Calu3 (cell line): Measurements from ENCODE around the gene GALNT5. TPM values are rescaled to one million over a fixed set of nuclear protein-coding genes. Genes with fewer than 3 reads are reported as not detected.

ENCODE experiments used
- BruUV-seq: library from RNA; stranded (reverse); fragments of 400-500 nt; replicated peaks from 2 replicates; lab custom pipeline; 2021; lab: Mats Ljungman, UMichigan
- CTCF ChIA-PET: fragments of 300-600 bp; sonication (Branson Sonifier 250); formaldehyde crosslinking; loops from one replicate; lab custom pipeline; 2022; ENCODE audit warnings: antibody characterized with exemption; lab: Charles Lee
- DNase-seq: peaks from one replicate; pipeline ENCODE4 v3.0.0; 2022
- H3K27ac Mint-ChIP-seq: one replicate; pipeline ENCODE4 v1.8.0; 2022; ENCODE audit warnings: mixed read lengths; ENCODE audit not compliant: unreplicated experiment
- H3K27me3 Mint-ChIP-seq: one replicate; pipeline ENCODE4 v1.8.0; 2022; ENCODE audit warnings: mixed read lengths; ENCODE audit not compliant: unreplicated experiment
- H3K36me3 Mint-ChIP-seq: one replicate; pipeline ENCODE4 v1.8.0; 2022; ENCODE audit warnings: mild to moderate bottlenecking, moderate library complexity, mixed read lengths; ENCODE audit not compliant: insufficient read depth, unreplicated experiment
- H3K4me1 Mint-ChIP-seq: one replicate; pipeline ENCODE4 v1.8.0; 2022; ENCODE audit warnings: mild to moderate bottlenecking, low read depth, mixed read lengths; ENCODE audit not compliant: unreplicated experiment
- H3K4me3 Mint-ChIP-seq: one replicate; pipeline ENCODE4 v1.8.0; 2022; ENCODE audit warnings: mild to moderate bottlenecking, low read depth, moderate library complexity, mixed read lengths; ENCODE audit not compliant: unreplicated experiment
- H3K9me3 Mint-ChIP-seq: one replicate; pipeline ENCODE4 v1.8.0; 2022; ENCODE audit warnings: low read depth, mixed read lengths; ENCODE audit not compliant: unreplicated experiment
- intact Hi-C: fragments of 100-400 bp; cut with micrococcal nuclease; formaldehyde crosslinking; loops from one replicate; pipeline ENCODE4 v1.10.0; 2022; ENCODE audit not compliant: unreplicated experiment
- total RNA-seq: library from RNA; stranded (reverse); gene quantifications from 2 replicates; pipeline ENCODE4 v1.2.3, GENCODE V29; 2022
- TF ChIP-seq, protein P1 (sequence below): fragments of 200-600 bp; IDR thresholded peaks from one replicate; pipeline ENCODE4 v1.8.0; 2022; ENCODE audit warnings: antibody characterized with exemption; ENCODE audit not compliant: unreplicated experiment

Gene GALNT5
- total RNA-seq, 1 experiment from 2014 or later: 51.7 TPM

DNA sequence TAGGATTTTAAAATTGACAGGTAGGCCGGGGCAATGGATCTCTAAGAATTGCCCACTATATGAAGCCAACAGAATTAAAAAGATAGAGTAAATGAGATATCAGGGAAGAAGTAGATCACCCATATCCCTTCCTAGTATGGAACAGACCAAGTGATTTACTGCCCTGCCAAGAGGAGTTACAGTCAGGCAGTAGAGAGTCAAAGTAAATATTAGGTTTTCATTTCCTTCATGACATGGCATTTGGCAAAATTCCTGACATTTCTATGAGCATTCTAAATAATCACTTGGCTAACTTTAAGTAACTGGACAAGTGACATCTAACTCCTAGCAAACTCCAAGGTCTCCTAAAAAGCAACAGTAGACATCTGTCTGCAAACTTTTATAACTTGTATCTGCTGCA lies 33.5 kb downstream of the GALNT5 start:
- Mint-ChIP-seq H3K27me3 (no peaks in the 10 kb centered on the region), H3K4me3 (no peak overlapping the region), H3K36me3 (no peaks in the 10 kb centered on the region), H3K4me1 (peaks cover 24% of the 10 kb centered on the region), H3K9me3 (no peaks in the 10 kb centered on the region), H3K27ac (no peak overlapping the region)
- CTCF ChIA-PET: no interaction called here
- TF ChIP-seq, protein P1, sequence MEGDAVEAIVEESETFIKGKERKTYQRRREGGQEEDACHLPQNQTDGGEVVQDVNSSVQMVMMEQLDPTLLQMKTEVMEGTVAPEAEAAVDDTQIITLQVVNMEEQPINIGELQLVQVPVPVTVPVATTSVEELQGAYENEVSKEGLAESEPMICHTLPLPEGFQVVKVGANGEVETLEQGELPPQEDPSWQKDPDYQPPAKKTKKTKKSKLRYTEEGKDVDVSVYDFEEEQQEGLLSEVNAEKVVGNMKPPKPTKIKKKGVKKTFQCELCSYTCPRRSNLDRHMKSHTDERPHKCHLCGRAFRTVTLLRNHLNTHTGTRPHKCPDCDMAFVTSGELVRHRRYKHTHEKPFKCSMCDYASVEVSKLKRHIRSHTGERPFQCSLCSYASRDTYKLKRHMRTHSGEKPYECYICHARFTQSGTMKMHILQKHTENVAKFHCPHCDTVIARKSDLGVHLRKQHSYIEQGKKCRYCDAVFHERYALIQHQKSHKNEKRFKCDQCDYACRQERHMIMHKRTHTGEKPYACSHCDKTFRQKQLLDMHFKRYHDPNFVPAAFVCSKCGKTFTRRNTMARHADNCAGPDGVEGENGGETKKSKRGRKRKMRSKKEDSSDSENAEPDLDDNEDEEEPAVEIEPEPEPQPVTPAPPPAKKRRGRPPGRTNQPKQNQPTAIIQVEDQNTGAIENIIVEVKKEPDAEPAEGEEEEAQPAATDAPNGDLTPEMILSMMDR: no peak
- intact Hi-C loops: no loop called here
- BruUV-seq: no TSS peak
- DNase-seq: no peak

DNA sequence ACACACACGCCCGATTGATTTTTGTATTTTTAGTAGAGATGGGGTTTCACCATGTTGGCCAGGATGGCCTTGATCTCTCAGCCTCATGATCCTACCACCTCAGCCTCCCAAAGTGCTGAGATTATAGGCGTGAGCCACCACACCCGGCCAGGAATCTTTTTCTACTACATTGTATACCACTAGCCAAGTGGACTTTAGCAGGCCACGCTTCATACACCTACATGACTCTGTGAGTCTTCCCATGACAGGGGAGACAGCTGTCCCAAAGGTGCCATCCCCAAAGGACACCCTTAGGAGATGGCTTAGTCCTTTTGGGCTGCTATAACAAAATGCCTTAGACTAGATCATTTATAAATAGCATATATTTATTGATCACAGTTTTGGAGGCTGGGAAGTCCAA lies 35.3 kb downstream of the GALNT5 start:
- Mint-ChIP-seq H3K9me3 (no peaks in the 10 kb centered on the region), H3K4me1 (peaks cover 24% of the 10 kb centered on the region), H3K27me3 (no peaks in the 10 kb centered on the region), H3K4me3 (no peak overlapping the region), H3K36me3 (peaks cover 5% of the 10 kb centered on the region), H3K27ac (no peak overlapping the region)
- no peak for DNase-seq
- TF ChIP-seq, protein P1: no peak
- no TSS peak for BruUV-seq
- CTCF ChIA-PET: no interaction called here
- intact Hi-C loops: no loop called here

DNA sequence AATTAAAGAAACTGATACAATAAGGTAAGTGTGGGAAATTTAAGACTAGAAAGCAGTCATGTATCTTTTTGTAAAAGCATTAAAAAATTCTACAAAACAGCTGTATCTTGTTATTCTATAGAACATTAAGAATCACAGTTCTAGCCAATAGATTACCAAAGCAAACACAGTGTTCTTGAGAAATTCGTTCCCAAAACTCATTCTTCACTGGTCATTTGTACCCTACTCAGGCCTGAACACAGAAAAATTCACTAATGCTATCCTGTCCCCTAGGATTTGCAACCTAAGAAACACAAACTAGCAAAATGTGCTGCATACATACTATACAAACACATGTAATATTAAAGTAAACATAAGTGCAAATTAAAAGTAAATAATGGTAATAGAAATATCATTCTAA lies 39.0 kb downstream of the GALNT5 start:
- Mint-ChIP-seq H3K27me3 (no peaks in the 10 kb centered on the region), H3K9me3 (no peaks in the 10 kb centered on the region), H3K4me1 (peaks cover 10% of the 10 kb centered on the region), H3K36me3 (peaks cover 12% of the 10 kb centered on the region), H3K4me3 (no peak overlapping the region), H3K27ac (no peak overlapping the region)
- TF ChIP-seq, protein P1: no peak
- no TSS peak for BruUV-seq
- DNase-seq: no peak
- intact Hi-C loops: no loop called here
- CTCF ChIA-PET: no interaction called here

DNA sequence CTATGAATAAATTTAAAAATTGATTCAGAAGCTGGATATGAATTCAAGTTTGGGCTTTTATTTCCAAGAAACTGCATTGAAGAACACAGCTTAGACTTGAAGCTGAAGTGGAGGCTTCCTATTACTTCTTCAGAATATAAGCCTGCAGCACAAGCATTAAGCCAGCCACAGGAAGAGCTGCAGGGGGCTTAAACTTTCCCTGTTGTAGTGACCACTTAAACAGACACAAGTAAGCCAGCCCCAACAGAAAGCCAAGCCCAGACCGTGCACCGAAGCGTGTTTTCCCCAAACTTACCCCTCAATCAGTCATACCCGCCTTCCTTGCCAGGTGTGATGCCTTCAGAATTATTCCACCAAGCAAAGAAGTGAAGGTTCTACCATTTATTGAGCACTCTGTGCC lies 39.5 kb downstream of the GALNT5 start:
- intact Hi-C loops: no loop called here
- DNase-seq: no peak
- CTCF ChIA-PET: no interaction called here
- H3K27me3 Mint-ChIP-seq: no peaks in the 10 kb centered on the region
- no peak overlapping the region for H3K27ac Mint-ChIP-seq
- H3K4me3 Mint-ChIP-seq: no peak overlapping the region
- H3K4me1 Mint-ChIP-seq: peaks cover 10% of the 10 kb centered on the region
- no TSS peak for BruUV-seq
- TF ChIP-seq, protein P1: no peak
- peaks cover 15% of the 10 kb centered on the region for H3K36me3 Mint-ChIP-seq
- no peaks in the 10 kb centered on the region for H3K9me3 Mint-ChIP-seq

DNA sequence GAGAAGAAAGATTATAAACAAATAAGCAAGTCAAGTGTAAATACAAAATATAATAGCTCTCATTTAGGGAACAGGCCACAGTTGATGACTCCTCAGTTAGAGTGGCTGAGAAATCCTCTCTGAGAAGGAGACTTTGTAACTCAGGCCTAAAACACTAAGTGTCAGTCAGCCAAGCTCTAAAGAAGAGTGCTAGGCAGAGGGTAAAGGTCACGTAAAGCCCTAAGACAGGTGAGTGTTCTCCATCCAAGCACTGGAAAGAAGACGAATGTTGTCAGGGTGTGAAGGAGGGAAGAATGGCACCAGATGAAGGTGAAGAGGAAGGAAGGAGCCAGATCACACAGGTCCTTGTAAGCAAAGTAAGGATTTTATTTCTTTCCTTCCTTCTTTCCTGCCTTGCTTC lies 43.8 kb downstream of the GALNT5 start:
- TF ChIP-seq, protein P1: no peak
- Mint-ChIP-seq H3K27me3 (no peaks in the 10 kb centered on the region), H3K4me3 (no peak overlapping the region), H3K9me3 (no peaks in the 10 kb centered on the region), H3K4me1 (no peaks in the 10 kb centered on the region), H3K27ac (no peak overlapping the region), H3K36me3 (peaks cover 15% of the 10 kb centered on the region)
- no peak for DNase-seq
- no TSS peak for BruUV-seq
- CTCF ChIA-PET: no interaction called here
- intact Hi-C loops: no loop called here
